Hepatocyte (in vitro differentiated cells): ENCODE results near the gene PRSS22. TPM values are rescaled to one million over a fixed set of nuclear protein-coding genes. Genes with fewer than 3 reads are reported as not detected.
A peak's percentile ranks its signal among the peaks of the same experiment; 100 is the strongest.
"Not testable (repeated sequence)": the region's sequence is repeated elsewhere in the genome, so short reads cannot be mapped to it uniquely, and the experiment has no call there.

Experiments used
- DNase-seq: peaks from one replicate; pipeline ENCODE4 v3.0.0-alpha.2; 2016; ENCODE audit warnings: low spot score
- H2AFZ ChIP-seq: fragments of 200-600 bp; sonication (generic); 2 replicates; pipeline ENCODE4 v1.6.0; 2016; ENCODE audit warnings: antibody characterized with exemption, mild to moderate bottlenecking
- H3K27ac ChIP-seq: fragments of 200-600 bp; sonication (generic); 2 replicates; pipeline ENCODE4 v1.5.1; 2016; ENCODE audit warnings: mild to moderate bottlenecking
- H3K27me3 ChIP-seq: fragments of 200-600 bp; sonication (generic); 2 replicates; pipeline ENCODE4 v1.6.1; 2016
- H3K36me3 ChIP-seq: fragments of 200-600 bp; sonication (generic); replicated peaks from 2 replicates; pipeline ENCODE4 v1.5.1; 2016; ENCODE audit warnings: low read depth; ENCODE audit not compliant: insufficient read depth
- H3K4me1 ChIP-seq: fragments of 200-600 bp; sonication (generic); 2 replicates; pipeline ENCODE4 v1.5.1; 2016; ENCODE audit warnings: mild to moderate bottlenecking, moderate library complexity; ENCODE audit not compliant: insufficient read depth
- H3K4me2 ChIP-seq: fragments of 200-600 bp; sonication (generic); 2 replicates; pipeline ENCODE4 v1.6.0; 2016
- H3K4me3 ChIP-seq: fragments of 200-600 bp; sonication (generic); 2 replicates; pipeline ENCODE4 v1.5.1; 2016; ENCODE audit warnings: mild to moderate bottlenecking
- H3K79me2 ChIP-seq: fragments of 200-600 bp; sonication (generic); 2 replicates; pipeline ENCODE4 v1.6.0; 2017; ENCODE audit warnings: mild to moderate bottlenecking
- H3K9me2 ChIP-seq: fragments of 200-600 bp; sonication (generic); replicated peaks from 2 replicates; pipeline ENCODE4 v1.6.0; 2017; ENCODE audit warnings: mild to moderate bottlenecking; ENCODE audit not compliant: insufficient read depth
- H3K9me3 ChIP-seq: fragments of 200-600 bp; sonication (generic); 2 replicates; pipeline ENCODE4 v1.5.1; 2016; ENCODE audit warnings: low read depth, mild to moderate bottlenecking
- H4K20me1 ChIP-seq: fragments of 200-600 bp; sonication (generic); 2 replicates; pipeline ENCODE4 v1.6.0; 2016; ENCODE audit warnings: mild to moderate bottlenecking; ENCODE audit not compliant: insufficient read depth, poor library complexity, severe bottlenecking
- CTCF ChIP-seq: fragments of 200-600 bp; sonication (generic); IDR thresholded peaks from 2 replicates; pipeline ENCODE4 v1.5.1; 2016; ENCODE audit warnings: antibody characterized with exemption, mild to moderate bottlenecking; ENCODE audit not compliant: poor library complexity
- EZH2 ChIP-seq: fragments of 200-600 bp; sonication (generic); IDR thresholded peaks from 2 replicates; pipeline ENCODE4 v1.6.1; 2016; ENCODE audit warnings: antibody characterized with exemption, mild to moderate bottlenecking, borderline replicate concordance
- EZH2phosphoT487 ChIP-seq: fragments of 200-600 bp; sonication (generic); IDR thresholded peaks from one replicate; pipeline ENCODE4 v1.6.1; 2018; ENCODE audit warnings: antibody characterized with exemption, mild to moderate bottlenecking, low read depth, moderate library complexity; ENCODE audit not compliant: unreplicated experiment, severe bottlenecking
- WGBS: methylation state at CpG from one replicate; pipeline ENCODE4 v1.1.6; 2016; ENCODE audit warnings: low lambda C conversion rate; ENCODE audit errors: missing lambda C conversion rate; 5-methylcytosine and 5-hydroxymethylcytosine counted together
- polyA plus RNA-seq: library from polyadenylated mRNA; unstranded; fragments of >200 nt; fragmentation: Nextera tagmentation; extraction: Ambion mirVana; gene quantifications from 2 replicates; pipeline ENCODE4 v1.2.1, GENCODE V29; 2016
- total RNA-seq: library from RNA; depleted of rRNA; stranded (reverse); fragments of >200 nt; gene quantifications from 2 replicates; pipeline ENCODE4 v1.2.3, GENCODE V29; 2014

The PRSS22 gene
- total RNA-seq (50.0 and 60.2 TPM in 2 replicates), polyA plus RNA-seq (66.3 and 100 TPM in 2 replicates)

DNA sequence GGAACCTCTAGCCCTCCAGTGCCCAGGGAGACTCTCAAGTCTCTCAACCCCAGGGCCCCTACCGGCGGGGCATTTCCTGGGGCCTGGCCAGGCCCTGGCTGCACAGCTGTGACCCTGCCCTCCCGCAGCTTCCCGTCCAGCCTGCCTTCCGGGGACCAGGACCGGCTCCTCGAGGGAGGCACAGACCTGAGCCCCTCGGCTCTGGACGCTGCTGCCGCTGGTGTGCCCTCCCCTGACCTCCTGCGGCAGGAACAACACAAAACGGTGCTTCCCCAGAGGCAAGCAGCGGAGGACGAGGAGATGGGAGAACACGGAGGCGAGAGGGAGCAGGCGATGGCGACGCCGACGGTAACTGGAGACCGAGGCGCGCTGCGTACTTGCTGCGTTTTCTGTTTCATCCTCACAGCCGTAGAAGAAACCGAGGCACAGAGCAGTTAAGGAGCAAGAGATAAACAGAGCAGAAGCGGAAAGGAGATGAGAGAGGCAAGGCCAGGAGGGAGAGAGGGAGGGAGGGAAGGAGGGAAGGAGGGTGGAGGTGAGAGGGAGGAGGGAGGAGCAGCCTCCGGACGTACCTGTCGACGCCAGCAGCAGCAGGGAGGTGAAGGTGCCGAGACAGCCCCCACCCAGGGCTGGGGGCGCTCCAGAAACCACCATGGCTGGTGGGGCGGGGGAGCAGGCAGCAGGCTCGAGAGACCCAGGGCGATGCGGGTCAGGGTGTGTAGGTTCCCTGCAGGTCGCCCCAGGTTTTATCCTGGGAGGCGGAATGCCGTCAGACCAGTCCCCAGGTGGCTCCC is at the start of gene PRSS22:
Gene PRSS22 (minus strand): TSS at position 720 of the 794 bp plus-strand sequence. CDS start 66 bp downstream, at position 654.
- no peaks in the 10 kb centered on the region for H4K20me1 ChIP-seq
- 9% methylated on average over 32 of the region's 42 CpGs for WGBS

DNA sequence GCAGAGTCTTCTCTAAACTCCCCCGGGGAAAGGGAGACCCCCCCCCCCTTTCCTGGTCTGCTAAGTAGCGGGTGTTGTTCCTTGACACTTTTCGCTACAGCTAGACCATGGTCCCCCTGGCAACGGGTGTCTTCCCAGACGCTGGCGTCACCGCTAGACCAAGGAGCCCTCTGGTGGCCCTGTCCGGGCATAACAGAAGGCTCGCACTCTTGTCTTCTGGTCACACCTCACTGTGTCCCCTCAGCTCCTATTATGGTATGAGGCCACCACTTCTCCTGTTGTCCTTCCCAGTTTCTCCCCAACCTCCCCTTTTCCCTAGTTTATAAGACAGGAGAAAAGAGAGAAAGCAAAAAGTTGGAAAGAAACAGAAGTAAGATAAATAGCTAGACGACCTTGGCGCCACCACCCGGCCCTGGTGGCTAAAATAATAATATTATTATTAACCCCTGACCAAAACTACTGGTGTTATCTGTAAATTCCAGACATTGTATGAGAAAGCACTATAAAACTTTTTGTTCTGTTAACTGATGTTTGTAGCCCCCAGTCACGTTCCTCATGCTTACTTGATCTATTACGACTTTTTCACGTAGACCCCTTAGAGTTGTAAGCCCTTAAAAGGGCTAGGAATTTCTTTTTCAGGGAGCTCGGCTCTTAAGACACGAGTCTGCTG is 49.2 kb upstream of the PRSS22 start:
- not testable (repeated sequence) for H3K4me1 ChIP-seq, H3K4me3 ChIP-seq, H3K79me2 ChIP-seq, H4K20me1 ChIP-seq, H3K27me3 ChIP-seq, H3K9me2 ChIP-seq, H3K36me3 ChIP-seq, H3K9me3 ChIP-seq, H2AFZ ChIP-seq
- peak overlapping the region; percentile 64 for H3K4me2 ChIP-seq
- peak; percentile 54 for TF ChIP-seq CTCF
- DNase-seq = peak; percentile 65
- H3K27ac ChIP-seq = peak overlapping the region; percentile 46
- 36% methylated on average over 17 of the region's 17 CpGs for WGBS

More for the DNA sequence above, at the start of gene PRSS22:
- H3K9me2 ChIP-seq = no peaks in the 10 kb centered on the region
- H3K27me3 ChIP-seq = no peaks in the 10 kb centered on the region
- H3K4me1 ChIP-seq = no peaks in the 10 kb centered on the region
- TF ChIP-seq EZH2 = no peak
- no peak for TF ChIP-seq CTCF
- TF ChIP-seq EZH2phosphoT487 = no peak
- H3K36me3 ChIP-seq = no peaks in the 10 kb centered on the region
- H3K27ac ChIP-seq = peak within 1 kb of the TSS; percentile 97
- peak within 1 kb of the TSS; percentile 21 for H2AFZ ChIP-seq
- H3K4me3 ChIP-seq = peak within 1 kb of the TSS; percentile 45
- peak within 1 kb of the TSS; percentile 80 for H3K4me2 ChIP-seq
- H3K79me2 ChIP-seq = peaks cover 6% of the 10 kb centered on the region
- peak; percentile 84 for DNase-seq
- no peaks in the 10 kb centered on the region for H3K9me3 ChIP-seq

- no peaks in the 10 kb centered on the region for H3K9me2 ChIP-seq
- H3K27me3 ChIP-seq = no peaks in the 10 kb centered on the region
- TF ChIP-seq EZH2 (no peak), CTCF (no peak)
- H3K79me2 ChIP-seq = no peaks in the 10 kb centered on the region
- no peak for DNase-seq
- H4K20me1 ChIP-seq = no peaks in the 10 kb centered on the region
- peak overlapping the region; percentile 32 for H3K27ac ChIP-seq
- H3K4me1 ChIP-seq = peaks cover 7% of the 10 kb centered on the region
- WGBS = 49% methylated on average over 10 of the region's 12 CpGs
- H3K9me3 ChIP-seq = no peaks in the 10 kb centered on the region
- no peak overlapping the region for H3K4me3 ChIP-seq
- no peaks in the 10 kb centered on the region for H3K36me3 ChIP-seq
- peak overlapping the region; percentile 42 for H3K4me2 ChIP-seq
- no peak overlapping the region for H2AFZ ChIP-seq
Observed at GRCh38 chr16:2905988-2906387, 48.0 kb upstream of the PRSS22 start.
